OCI-LY1 (cell line): ENCODE data around the gene LECT2.

Experiments used
- H2AFZ ChIP-seq: fragments of 200-600 bp; sonication (generic), shearing (Covaris generic); 2 replicates; pipeline ENCODE4 v1.6.0; 2014; ENCODE audit warnings: antibody characterized with exemption, mild to moderate bottlenecking, low read length
- H3F3A ChIP-seq: fragments of 200-600 bp; sonication (generic), shearing (Covaris generic); 2 replicates; pipeline ENCODE4 v1.6.0; 2014; ENCODE audit warnings: mild to moderate bottlenecking, antibody characterized with exemption, low read length, moderate library complexity; ENCODE audit not compliant: insufficient read depth
- H3K27ac ChIP-seq: fragments of 200-600 bp; sonication (generic); 2 replicates; pipeline ENCODE4 v1.5.1; 2014; ENCODE audit warnings: low read length, mixed run types, mild to moderate bottlenecking, low read depth; ENCODE audit not compliant: poor library complexity, severe bottlenecking
- H3K27me3 ChIP-seq: fragments of 200-600 bp; sonication (generic); 2 replicates; pipeline ENCODE4 v1.6.0; 2014; ENCODE audit warnings: antibody characterized with exemption, mild to moderate bottlenecking, low read length, moderate library complexity; ENCODE audit not compliant: insufficient read depth
- H3K36me3 ChIP-seq: fragments of 200-600 bp; sonication (generic); 2 replicates; pipeline ENCODE4 v1.6.1; 2014; ENCODE audit warnings: mild to moderate bottlenecking, antibody characterized with exemption, low read length, moderate library complexity, mixed read lengths; ENCODE audit not compliant: insufficient read depth
- H3K4me1 ChIP-seq: fragments of 200-600 bp; sonication (generic); 2 replicates; pipeline ENCODE4 v1.5.1; 2014; ENCODE audit warnings: mild to moderate bottlenecking, low read length, moderate library complexity; ENCODE audit not compliant: insufficient read depth, severe bottlenecking
- H3K4me2 ChIP-seq: fragments of 200-600 bp; sonication (generic), shearing (Covaris generic); 2 replicates; pipeline ENCODE4 v1.6.1; 2014; ENCODE audit warnings: low read length
- H3K4me3 ChIP-seq: fragments of 200-600 bp; sonication (generic); 2 replicates; pipeline ENCODE4 v1.5.1; 2014; ENCODE audit warnings: low read length, low read depth, mild to moderate bottlenecking, mixed read lengths; ENCODE audit not compliant: poor library complexity, severe bottlenecking
- H3K79me2 ChIP-seq: fragments of 200-600 bp; shearing (Covaris generic); 2 replicates; pipeline ENCODE4 v1.6.1; 2016; ENCODE audit warnings: mixed run types, low read length, mixed read lengths; ENCODE audit not compliant: insufficient read depth
- H3K9ac ChIP-seq: fragments of 200-600 bp; sonication (generic), shearing (Covaris generic); 2 replicates; pipeline ENCODE4 v1.6.1; 2014; ENCODE audit warnings: mild to moderate bottlenecking, low read length, mixed read lengths
- H3K9me2 ChIP-seq: fragments of 200-600 bp; sonication (generic), shearing (Covaris generic); 2 replicates; pipeline ENCODE4 v1.6.1; 2014; ENCODE audit warnings: low read depth, mild to moderate bottlenecking, low read length, mixed read lengths
- H3K9me3 ChIP-seq: fragments of 200-600 bp; shearing (Covaris generic); 2 replicates; pipeline ENCODE4 v1.6.1; 2014; ENCODE audit warnings: low read length, mixed read lengths
- H4K20me1 ChIP-seq: fragments of 200-600 bp; sonication (generic), shearing (Covaris generic); 2 replicates; pipeline ENCODE4 v1.6.0; 2016; ENCODE audit warnings: mild to moderate bottlenecking, low read length; ENCODE audit not compliant: insufficient read depth
- CTCF ChIP-seq: fragments of 200-600 bp; sonication (generic), shearing (Covaris generic); IDR thresholded peaks from 2 replicates; pipeline ENCODE4 v1.5.1; 2017; ENCODE audit warnings: mild to moderate bottlenecking, antibody characterized with exemption, low read length, moderate library complexity, mixed read lengths
- EZH2 ChIP-seq: fragments of 200-600 bp; sonication (generic), shearing (Covaris generic); IDR thresholded peaks from 2 replicates; pipeline ENCODE4 v1.8.0; 2017; ENCODE audit warnings: borderline replicate concordance, mixed run types, mild to moderate bottlenecking, antibody characterized with exemption, low read length, moderate library complexity, mixed read lengths

Gene LECT2

DNA sequence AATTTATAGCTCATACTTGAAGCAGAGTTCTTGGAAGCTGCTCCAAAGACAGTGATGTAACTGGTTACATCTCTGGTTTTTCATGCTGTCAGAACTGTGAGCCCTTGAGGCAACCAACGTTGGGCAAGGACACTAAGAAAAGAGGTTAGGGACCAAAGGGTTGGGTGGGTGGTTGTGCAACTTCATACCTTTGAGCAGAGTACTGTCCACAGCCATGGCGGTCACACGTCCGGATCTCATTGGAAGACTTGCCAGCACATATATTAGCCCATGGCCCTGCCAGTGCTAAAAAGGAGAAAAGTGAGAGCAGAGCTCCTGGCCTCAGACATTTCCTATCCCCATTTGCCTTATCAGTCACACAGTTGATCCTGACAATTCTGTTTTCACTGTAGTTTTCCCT, 2.1 kb downstream of the LECT2 start:
- Histone ChIP-seq H3K4me1 (no peaks in the 10 kb centered on the region), H3K9ac (no peak overlapping the region), H3K27me3 (no peaks in the 10 kb centered on the region), H2AFZ (no peak overlapping the region), H4K20me1 (no peaks in the 10 kb centered on the region), H3K9me3 (no peaks in the 10 kb centered on the region), H3K9me2 (no peaks in the 10 kb centered on the region), H3K27ac (no peak overlapping the region), H3K4me3 (no peak overlapping the region), H3K4me2 (no peak overlapping the region), H3K36me3 (no peaks in the 10 kb centered on the region), H3F3A (no peaks in the 10 kb centered on the region), H3K79me2 (no peaks in the 10 kb centered on the region)
- TF ChIP-seq EZH2 (no peak), CTCF (no peak)

- no peak overlapping the region for H2AFZ ChIP-seq
- no peaks in the 10 kb centered on the region for H3K9me2 ChIP-seq
- no peaks in the 10 kb centered on the region for H3F3A ChIP-seq
- H3K9me3 ChIP-seq, result no peaks in the 10 kb centered on the region
- H3K4me1 ChIP-seq, result no peaks in the 10 kb centered on the region
- no peaks in the 10 kb centered on the region for H4K20me1 ChIP-seq
- H3K27ac ChIP-seq, result no peak overlapping the region
- no peak overlapping the region for H3K4me2 ChIP-seq
- no peaks in the 10 kb centered on the region for H3K27me3 ChIP-seq
- no peak for TF ChIP-seq CTCF
- TF ChIP-seq EZH2, result no peak
- H3K79me2 ChIP-seq, result no peaks in the 10 kb centered on the region
- no peaks in the 10 kb centered on the region for H3K36me3 ChIP-seq
- H3K4me3 ChIP-seq, result no peak overlapping the region
- H3K9ac ChIP-seq, result no peak overlapping the region
These were observed 3.0 kb downstream of the LECT2 start for GRCh38 chr5:135951807-135952206.

DNA sequence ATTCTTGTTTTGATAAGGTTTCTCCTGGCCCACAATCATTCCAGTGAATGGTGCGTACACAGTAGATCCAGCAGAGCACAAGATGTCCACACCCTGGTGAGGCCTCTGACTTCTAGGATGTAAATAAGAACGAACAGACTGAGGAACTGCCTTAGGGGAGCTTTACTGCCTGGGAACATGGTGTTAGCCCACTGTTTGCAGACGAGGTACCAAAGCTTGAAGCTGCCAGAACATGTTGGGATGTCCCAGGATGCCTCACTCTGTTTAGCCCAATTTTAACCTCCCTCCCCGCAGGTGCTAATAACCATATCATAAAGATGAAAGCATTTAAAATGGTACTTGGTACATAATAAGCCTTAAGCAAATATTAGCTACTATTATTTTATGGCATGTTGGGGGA, 3.5 kb downstream of the LECT2 start:
- Histone ChIP-seq H3K9me2 (no peaks in the 10 kb centered on the region), H3K27me3 (no peaks in the 10 kb centered on the region), H3K79me2 (no peaks in the 10 kb centered on the region), H3K9me3 (no peaks in the 10 kb centered on the region), H3K27ac (no peak overlapping the region), H3K4me1 (no peaks in the 10 kb centered on the region), H3K9ac (no peak overlapping the region), H3K36me3 (no peaks in the 10 kb centered on the region), H3K4me2 (no peak overlapping the region), H3K4me3 (no peak overlapping the region), H3F3A (no peaks in the 10 kb centered on the region), H2AFZ (no peak overlapping the region), H4K20me1 (no peaks in the 10 kb centered on the region)
- TF ChIP-seq EZH2, result no peak

- Histone ChIP-seq H3K27ac (no peak overlapping the region), H3K4me1 (no peaks in the 10 kb centered on the region), H3K4me3 (no peak overlapping the region), H3K9me3 (no peaks in the 10 kb centered on the region), H4K20me1 (no peaks in the 10 kb centered on the region), H2AFZ (no peak overlapping the region), H3K36me3 (no peaks in the 10 kb centered on the region), H3K9me2 (no peaks in the 10 kb centered on the region), H3K4me2 (no peak overlapping the region), H3F3A (no peaks in the 10 kb centered on the region), H3K27me3 (no peaks in the 10 kb centered on the region), H3K79me2 (no peaks in the 10 kb centered on the region), H3K9ac (no peak overlapping the region)
- TF ChIP-seq EZH2 (no peak), CTCF (no peak)
These were observed 4.2 kb downstream of the LECT2 start for GRCh38 chr5:135950611-135951010.
